Upper lobe of right lung (tissue), 1 donor: ENCODE results near the gene SRGAP2C. TPM values are rescaled to one million over a fixed set of nuclear protein-coding genes. Genes with fewer than 3 reads are reported as not detected.
"Not testable (repeated sequence)": the region's sequence is repeated elsewhere in the genome, so short reads cannot be mapped to it uniquely, and the experiment has no call there.

Experiments
- ATAC-seq: fragments of 200-7000 bp; cut with Tn5 transposase; one replicate; pipeline ENCODE4 v1.9.1; 2020; ENCODE audit warnings: mild to moderate bottlenecking, moderate library complexity
- DNase-seq: peaks from one replicate; pipeline ENCODE4 v3.0.0-alpha.2; 2020
- H3K27ac ChIP-seq: fragments of 200-600 bp; one replicate; pipeline ENCODE4 v1.8.0; 2022
- H3K27me3 ChIP-seq: fragments of 200-600 bp; one replicate; pipeline ENCODE4 v1.8.0; 2022; ENCODE audit warnings: mild to moderate bottlenecking
- H3K36me3 ChIP-seq: fragments of 200-600 bp; one replicate; pipeline ENCODE4 v1.8.0; 2022
- H3K4me1 ChIP-seq: fragments of 200-600 bp; one replicate; pipeline ENCODE4 v1.8.0; 2022
- H3K4me3 ChIP-seq: fragments of 200-600 bp; one replicate; pipeline ENCODE4 v1.8.0; 2022; ENCODE audit warnings: mild to moderate bottlenecking
- H3K9me3 ChIP-seq: fragments of 200-600 bp; one replicate; pipeline ENCODE4 v1.8.0; 2022
- intact Hi-C: fragments of 100-400 bp; cut with DNase I; formaldehyde crosslinking; loops from one replicate; pipeline ENCODE4 v1.11.0; 2022
- total RNA-seq: library from RNA; stranded (reverse); fragmentation: NEBNext Ultra II Directional; extraction: Animal tissue kit (Norgen Biotek cat#: 25700); gene quantifications from one replicate; pipeline ENCODE4 v1.2.1, GENCODE V29; 2021
- donor health status: DM: no; HTN: yes; CAD: no; lungs with severe emphysema.

Gene SRGAP2C
- total RNA-seq, 1 donor from 2014 or later, result 36.0 TPM

- intact Hi-C loops, H3K9me3 ChIP-seq, ATAC-seq: not testable (repeated sequence)
Measured at GRCh38 chr1:121292590-121292989, 107.8 kb downstream of the SRGAP2C start.

GRCh38 chr1:121293263-121294204, 108.8 kb downstream of the SRGAP2C start:
- H3K27me3 ChIP-seq, H3K4me3 ChIP-seq, H3K36me3 ChIP-seq, intact Hi-C loops, H3K27ac ChIP-seq, H3K4me1 ChIP-seq, H3K9me3 ChIP-seq, DNase-seq: not testable (repeated sequence)
- peak; percentile 46 for ATAC-seq

More at GRCh38 chr1:121292590-121292989, 107.8 kb downstream of the SRGAP2C start:
- H3K4me3 ChIP-seq, H3K27ac ChIP-seq, H3K36me3 ChIP-seq, H3K27me3 ChIP-seq, DNase-seq, H3K4me1 ChIP-seq: not testable (repeated sequence)

- H3K27me3 ChIP-seq, H3K36me3 ChIP-seq, DNase-seq, ATAC-seq, H3K4me1 ChIP-seq, H3K27ac ChIP-seq, intact Hi-C loops, H3K9me3 ChIP-seq, H3K4me3 ChIP-seq: not testable (repeated sequence)
Measured at GRCh38 chr1:121294205-121294570, 109.4 kb downstream of the SRGAP2C start.

- H3K9me3 ChIP-seq, intact Hi-C loops, H3K36me3 ChIP-seq: not testable (repeated sequence)
Measured at GRCh38 chr1:121296563-121296962, 111.8 kb downstream of the SRGAP2C start.

GRCh38 chr1:121298529-121298928, 113.8 kb downstream of the SRGAP2C start:
- DNase-seq, H3K27me3 ChIP-seq, H3K9me3 ChIP-seq, H3K4me3 ChIP-seq, H3K36me3 ChIP-seq, H3K27ac ChIP-seq, intact Hi-C loops, H3K4me1 ChIP-seq, ATAC-seq: not testable (repeated sequence)

More at GRCh38 chr1:121296563-121296962, 111.8 kb downstream of the SRGAP2C start:
- not testable (repeated sequence) for H3K27me3 ChIP-seq, H3K27ac ChIP-seq, H3K4me3 ChIP-seq, H3K4me1 ChIP-seq, ATAC-seq, DNase-seq

- H3K4me3 ChIP-seq, H3K36me3 ChIP-seq, H3K27me3 ChIP-seq, intact Hi-C loops, H3K4me1 ChIP-seq, H3K27ac ChIP-seq, H3K9me3 ChIP-seq, DNase-seq: not testable (repeated sequence)
- ATAC-seq, result peak; percentile 92
Measured at GRCh38 chr1:121299514-121300149, 114.9 kb downstream of the SRGAP2C start.

GRCh38 chr1:121301876-121302275, 117.1 kb downstream of the SRGAP2C start:
- H3K4me1 ChIP-seq, H3K9me3 ChIP-seq, H3K36me3 ChIP-seq, H3K4me3 ChIP-seq, intact Hi-C loops, ATAC-seq, H3K27ac ChIP-seq, DNase-seq, H3K27me3 ChIP-seq: not testable (repeated sequence)

GRCh38 chr1:121307759-121308158, 123.0 kb downstream of the SRGAP2C start:
- DNase-seq, result not testable (repeated sequence)

GRCh38 chr1:121315509-121315908, 130.7 kb downstream of the SRGAP2C start:
- H3K27ac ChIP-seq, H3K27me3 ChIP-seq, H3K36me3 ChIP-seq, H3K4me3 ChIP-seq, DNase-seq, ATAC-seq, intact Hi-C loops, H3K4me1 ChIP-seq, H3K9me3 ChIP-seq: not testable (repeated sequence)

More at GRCh38 chr1:121307759-121308158, 123.0 kb downstream of the SRGAP2C start:
- ATAC-seq, result peak; percentile 27
- H3K27me3 ChIP-seq, intact Hi-C loops, H3K4me1 ChIP-seq, H3K4me3 ChIP-seq, H3K27ac ChIP-seq, H3K36me3 ChIP-seq, H3K9me3 ChIP-seq: not testable (repeated sequence)

GRCh38 chr1:121316081-121316480, 131.3 kb downstream of the SRGAP2C start:
- peak; percentile 61 for ATAC-seq
- intact Hi-C loops, H3K9me3 ChIP-seq, DNase-seq, H3K27me3 ChIP-seq, H3K36me3 ChIP-seq, H3K27ac ChIP-seq, H3K4me3 ChIP-seq, H3K4me1 ChIP-seq: not testable (repeated sequence)

- H3K4me3 ChIP-seq, H3K4me1 ChIP-seq, H3K9me3 ChIP-seq, H3K36me3 ChIP-seq, DNase-seq, H3K27me3 ChIP-seq, intact Hi-C loops, H3K27ac ChIP-seq: not testable (repeated sequence)
- ATAC-seq, result peak; percentile 45
Measured at GRCh38 chr1:121317491-121318468, 133.0 kb downstream of the SRGAP2C start.

- intact Hi-C loops, H3K4me1 ChIP-seq, H3K4me3 ChIP-seq, H3K36me3 ChIP-seq, H3K9me3 ChIP-seq, DNase-seq, H3K27me3 ChIP-seq, H3K27ac ChIP-seq: not testable (repeated sequence)
- peak; percentile 56 for ATAC-seq
Measured at GRCh38 chr1:121318687-121319086, 133.9 kb downstream of the SRGAP2C start.

- ATAC-seq, H3K27me3 ChIP-seq, H3K9me3 ChIP-seq, DNase-seq, H3K27ac ChIP-seq, H3K4me3 ChIP-seq, H3K36me3 ChIP-seq, intact Hi-C loops, H3K4me1 ChIP-seq: not testable (repeated sequence)
Measured at GRCh38 chr1:121321660-121322059, 136.9 kb downstream of the SRGAP2C start.
